K562 (cell line): ENCODE measurements around the gene FREM1. TPM values are rescaled to one million over a fixed set of nuclear protein-coding genes. Genes with fewer than 3 reads are reported as not detected.
A peak's percentile ranks its signal among the peaks of the same experiment; 100 is the strongest.

Experiments used
- ATAC-seq: fragments of 200-7000 bp; cut with Tn5 transposase; 3 replicates; pipeline ENCODE4 v1.9.1; 2020; ENCODE audit warnings: moderate library complexity
- BruUV-seq: library from RNA; stranded (reverse); fragments of 400-500 nt; replicated peaks from 2 replicates; lab custom pipeline; 2021; lab: Mats Ljungman, UMichigan
- CTCF ChIA-PET: fragments of 300-600 bp; formaldehyde crosslinking; extraction: SDS; loops from one replicate; lab custom pipeline; 2021; ENCODE audit warnings: low intra/inter-chr PET ratio; lab: Yijun Ruan, JAX
- POLR2A ChIA-PET: fragments of 300-600, 350-650 bp; sonication (Branson Sonifier 250); formaldehyde crosslinking; extraction: SDS; loops from one replicate; lab custom pipeline; 2021; ENCODE audit warnings: antibody characterized with exemption, inconsistent platforms; lab: Yijun Ruan, JAX
- DNase-seq, 4 experiments: peaks; one replicate each; pipeline versions ENCODE4 v3.0.0 to v3.0.0-alpha.2; 2011 to 2018; ENCODE audit warnings: low spot score in 3 of 4, mixed read lengths in 3 of 4; ENCODE audit errors: extremely low read depth in 1 of 4
- FAIRE-seq: peaks from 2 replicates; lab custom pipeline; 2011; peaks lifted over from hg19 to GRCh38; lab: Jason Lieb, UNC
- H2AFZ ChIP-seq: 2 replicates; pipeline ENCODE4 v1.6.0; 2011; ENCODE audit warnings: low read depth, low read length, control low read depth, inconsistent platforms
- H3K27ac ChIP-seq: fragments of 200-600 bp; 3 replicates; pipeline ENCODE4 v1.8.0; 2011; ENCODE audit warnings: low read depth, mild to moderate bottlenecking, control low read depth, inconsistent platforms, low read length, moderate library complexity, mixed read lengths; ENCODE audit errors: extremely low read depth
- H3K27me3 ChIP-seq, 2 experiments: fragments of 300-600 bp in 1 of 2; 2 replicates in 1 of 2; 3 replicates in 1 of 2; pipeline versions ENCODE4 v1.6.0 to v1.8.0; 2011; ENCODE audit warnings: inconsistent platforms in 2 of 2, low read length in 2 of 2, mild to moderate bottlenecking in 1 of 2, mixed read lengths in 1 of 2, moderate library complexity in 1 of 2; ENCODE audit not compliant: control insufficient read depth in 2 of 2, insufficient read depth in 2 of 2
- H3K36me3 ChIP-seq: fragments of 300-600 bp; 3 replicates; pipeline ENCODE4 v1.8.0; 2011; ENCODE audit warnings: mild to moderate bottlenecking, low read length, inconsistent platforms; ENCODE audit not compliant: control insufficient read depth, insufficient read depth
- H3K4me1 ChIP-seq, 2 experiments: fragments of 200-600 bp in 1 of 2; replicated peaks in 1 of 2; 2 replicates in 1 of 2; 3 replicates in 1 of 2; pipeline versions ENCODE4 v1.5.1 to v1.8.0; 2011; ENCODE audit warnings: inconsistent platforms in 2 of 2, low read length in 2 of 2, mild to moderate bottlenecking in 1 of 2, mixed read lengths in 1 of 2, moderate library complexity in 1 of 2; ENCODE audit not compliant: control insufficient read depth in 2 of 2, insufficient read depth in 2 of 2
- H3K4me2 ChIP-seq: 2 replicates; pipeline ENCODE4 v1.6.1; 2011; ENCODE audit warnings: low read length, control low read depth, inconsistent platforms, mixed read lengths; ENCODE audit not compliant: insufficient read depth
- H3K4me3 ChIP-seq: fragments of 200-600 bp; sonication (generic), shearing (Covaris generic); 2 replicates; pipeline ENCODE4 v1.5.1; 2016; ENCODE audit warnings: control low read depth, inconsistent platforms
- H3K79me2 ChIP-seq: fragments of 200-600 bp; 3 replicates; pipeline ENCODE4 v1.8.0; 2011; ENCODE audit warnings: low read length, inconsistent platforms; ENCODE audit not compliant: control insufficient read depth, insufficient read depth
- H3K9ac ChIP-seq, 2 experiments: 2 replicates each; pipeline versions ENCODE4 v1.6.0 to v1.6.1; 2011; ENCODE audit warnings: low read depth in 2 of 2, low read length in 2 of 2, control low read depth in 1 of 2, inconsistent platforms in 1 of 2, mild to moderate bottlenecking in 1 of 2, mixed read lengths in 1 of 2; ENCODE audit not compliant: insufficient read depth in 1 of 2
- H3K9me1 ChIP-seq: one replicate; pipeline ENCODE4 v1.6.0; 2011; ENCODE audit warnings: inconsistent platforms, mild to moderate bottlenecking, low read length, moderate library complexity; ENCODE audit not compliant: control insufficient read depth, insufficient read depth
- H3K9me3 ChIP-seq: replicated peaks from 2 replicates; pipeline ENCODE4 v1.5.1; 2011; ENCODE audit warnings: low read depth, low read length, inconsistent platforms; ENCODE audit not compliant: control insufficient read depth, insufficient read depth
- H4K20me1 ChIP-seq: replicated peaks from 2 replicates; pipeline ENCODE4 v1.6.1; 2011; ENCODE audit warnings: low read length, inconsistent platforms, mixed read lengths; ENCODE audit not compliant: control insufficient read depth, insufficient read depth
- CAMTA2 ChIP-seq: fragments of 250-450 bp; sonication (Bioruptor Pico); conservative IDR thresholded peaks from 2 replicates; pipeline ENCODE4 v1.5.1; 2022
- CBX3 ChIP-seq, 2 experiments: IDR thresholded peaks; 1 replicate in 1 of 2; 2 replicates in 1 of 2; pipeline ENCODE4 v1.6.1; 2012; ENCODE audit warnings: inconsistent platforms in 2 of 2, low read length in 2 of 2, borderline replicate concordance in 1 of 2, control low read depth in 1 of 2
- CHD4 ChIP-seq: fragments of 200-600 bp; sonication (generic); IDR thresholded peaks from 3 replicates; pipeline ENCODE4 v1.6.1; 2012; ENCODE audit warnings: low read depth, mild to moderate bottlenecking, mixed read lengths, low read length, inconsistent platforms; ENCODE audit not compliant: insufficient read depth, insufficient replicate concordance, poor library complexity, severe bottlenecking
- ETV1 ChIP-seq: fragments of 450-650 bp; conservative IDR thresholded peaks from 2 replicates; pipeline ENCODE4 v1.6.1; 2016; ENCODE audit warnings: missing genetic modification characterization, control low read depth, low read depth, missing compliant biosample characterization
- GTF2A2 ChIP-seq: IDR thresholded peaks from 2 replicates; pipeline ENCODE4 v1.6.1; 2016; ENCODE audit warnings: mild to moderate bottlenecking, missing genetic modification characterization, missing compliant biosample characterization
- HIVEP1 ChIP-seq: fragments of 250-450 bp; sonication (Bioruptor Pico); IDR thresholded peaks from 2 replicates; pipeline ENCODE4 v1.4.0; 2020; ENCODE audit warnings: mild to moderate bottlenecking
- HNRNPLL ChIP-seq: fragments of 200-400 bp; formaldehyde crosslinking; IDR thresholded peaks from 2 replicates; pipeline ENCODE4 v1.6.1; 2017; ENCODE audit warnings: low read length, low read depth, mild to moderate bottlenecking; ENCODE audit not compliant: poor library complexity, severe bottlenecking
- PCBP1 ChIP-seq: fragments of 200-400 bp; formaldehyde crosslinking; IDR thresholded peaks from 2 replicates; pipeline ENCODE4 v1.6.1; 2018; ENCODE audit warnings: mild to moderate bottlenecking, low read depth, low read length; ENCODE audit not compliant: poor library complexity, severe bottlenecking
- TAL1 ChIP-seq: fragments of 450-650 bp; IDR thresholded peaks from 2 replicates; pipeline ENCODE4 v1.6.1; 2016; ENCODE audit warnings: mild to moderate bottlenecking
- ZKSCAN1 ChIP-seq: fragments of 150-350 bp; IDR thresholded peaks from 2 replicates; pipeline ENCODE4 v1.6.1; 2016; ENCODE audit warnings: low read depth, low read length
- ZMIZ1 ChIP-seq, 2 experiments: fragments of 150-350 bp in 1 of 2; IDR thresholded peaks; 2 replicates each; pipeline ENCODE4 v1.6.1; 2012 to 2016; ENCODE audit warnings: low read depth in 2 of 2, low read length in 2 of 2, mild to moderate bottlenecking in 1 of 2, moderate library complexity in 1 of 2
- ZNF24 ChIP-seq: fragments of 450-650 bp; IDR thresholded peaks from 2 replicates; pipeline ENCODE4 v1.6.1; 2016
- ZNF384 ChIP-seq: IDR thresholded peaks from 2 replicates; pipeline ENCODE4 v1.6.1; 2012; ENCODE audit warnings: low read depth, low read length, improper control_type of control experiment
- ZSCAN29 ChIP-seq: fragments of 450-650 bp; IDR thresholded peaks from 2 replicates; pipeline ENCODE4 v1.6.1; 2017
- WGBS: fragments of 100-300 bp; shearing (Covaris generic); methylation state at CpG from one replicate; pipeline ENCODE4 v1.1.6; 2016; ENCODE audit warnings: low coverage, mixed read lengths; ENCODE audit not compliant: insufficient coverage; ENCODE audit errors: missing lambda C conversion rate; 5-methylcytosine and 5-hydroxymethylcytosine counted together
- in situ Hi-C: fragments of 300-500 bp; cut with MboI; formaldehyde crosslinking; loops from 4 replicates; pipeline ENCODE4 v1.15.0; 2018; ENCODE audit warnings: inconsistent platforms, mixed read lengths
- intact Hi-C: fragments of 100-400 bp; cut with micrococcal nuclease; formaldehyde crosslinking; loops from 2 replicates; pipeline ENCODE4 v1.14.2; 2022
- polyA plus RNA-seq, 8 experiments: library from polyadenylated mRNA; depleted of rRNA in 4 of 8; stranded (reverse) in 5 of 8; unstranded in 3 of 8; fragments of >200 nt; fragmentation: Nextera tagmentation in 2 of 8; fragmentation: Illumina TruSeq in 1 of 8; extraction: Ambion mirVana in 2 of 8; extraction: Trizol in 1 of 8; gene quantifications; 2 replicates each; pipeline versions ENCODE4 v1.2.1 to v1.2.3, GENCODE V29; 2011 to 2014; ENCODE audit warnings: inconsistent platforms in 1 of 8, missing spikeins in 1 of 8
- total RNA-seq, 7 experiments: library from RNA; depleted of rRNA in 6 of 7; stranded (reverse); fragments of >200 nt in 6 of 7; fragmentation: Illumina TruSeq in 2 of 7; extraction: Trizol in 2 of 7; gene quantifications; 2 replicates each; pipeline versions ENCODE4 v1.2.1 to v1.2.3, GENCODE V29; 2011 to 2021; ENCODE audit warnings: low replicate concordance in 1 of 7
- TF ChIP-seq, protein P1 (sequence below), 2 experiments: fragments of 450-650 bp; conservative IDR thresholded peaks; 2 replicates each; pipeline ENCODE4 v1.6.1; 2017; ENCODE audit warnings: mild to moderate bottlenecking in 2 of 2, moderate library complexity in 2 of 2

Gene FREM1
- total and polyA plus RNA-seq, 9 of the 15 experiments (the other 6 are each of a cell fraction or from before 2014, with no cell fraction given), result 0.03 to 0.24 (median 0.13) TPM; not detected in 2

DNA sequence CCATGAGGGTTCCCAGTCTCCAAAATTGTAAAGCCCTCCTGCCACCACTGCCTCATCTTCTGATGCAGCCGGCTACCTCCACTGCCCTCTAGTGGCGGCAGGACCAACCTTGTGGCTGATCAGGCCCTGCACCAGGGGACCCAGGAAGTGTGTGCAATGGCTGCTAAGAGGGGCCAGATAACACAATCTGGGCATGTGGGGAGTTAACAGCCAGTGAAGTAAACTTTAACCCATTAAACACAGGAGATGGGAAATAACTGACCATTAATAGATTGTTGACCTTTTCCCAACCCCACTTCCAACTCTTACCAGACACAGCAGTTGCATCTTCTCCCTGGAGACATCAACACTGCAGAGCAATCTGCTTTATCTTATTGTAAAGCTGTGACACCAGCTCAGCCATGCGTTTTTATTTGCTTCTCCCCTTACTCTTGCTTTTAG is 63.3 kb downstream of the FREM1 start (continued):
- TF ChIP-seq TAL1 (no peak), ETV1 (tag) (0 out of 2 replicates have a peak, but pooled peaks have one; percentile 20), ZKSCAN1 (no peak), GTF2A2 (tag) (no peak), CHD4 (no peak)

DNA sequence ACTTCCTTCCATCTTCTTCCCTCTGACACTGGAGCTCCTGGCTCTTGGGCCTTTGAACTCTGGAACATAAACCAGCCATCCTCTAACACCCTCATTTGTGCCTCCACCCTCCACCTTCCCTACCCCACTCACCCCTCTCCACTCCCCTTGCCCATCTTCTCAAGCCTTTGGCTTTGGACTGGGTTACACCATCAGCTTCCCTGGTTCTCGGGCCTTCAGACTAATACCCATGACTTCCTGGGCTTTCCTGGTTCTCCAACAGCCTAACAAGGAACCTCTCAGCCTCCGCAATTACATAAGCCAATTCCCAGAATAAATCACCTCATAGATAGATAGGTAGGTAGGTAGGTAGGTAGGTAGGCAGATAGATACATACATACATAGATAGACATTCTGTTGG is 67.1 kb downstream of the FREM1 start:
- FAIRE-seq, result no peak
- H3K9me1 ChIP-seq, result no peaks in the 10 kb centered on the region
- 0% methylated on average over 1 of the region's 2 CpGs for WGBS
- H3K4me1 ChIP-seq, result no peaks in the 10 kb centered on the region
- BruUV-seq, result no TSS peak
- no peaks in the 10 kb centered on the region for H3K9me3 ChIP-seq
- no peak overlapping the region for H3K4me3 ChIP-seq
- H2AFZ ChIP-seq, result no peak overlapping the region
- intact Hi-C loops (loop anchor here (10.0 kb wide), 1 partner anchor 292 kb away; no protein-coding TSS in a partner anchor), in situ Hi-C loops (no loop called here)
- no peaks in the 10 kb centered on the region for H3K36me3 ChIP-seq
- CTCF ChIA-PET, result no interaction called here
- no peak for DNase-seq
- POLR2A ChIA-PET, result no interaction called here
- H3K9ac ChIP-seq, result no peak overlapping the region
- ATAC-seq, result no peak
- H4K20me1 ChIP-seq, result no peaks in the 10 kb centered on the region
- H3K79me2 ChIP-seq, result no peaks in the 10 kb centered on the region
- no peaks in the 10 kb centered on the region; a peak in 1 of 5 replicates for H3K27me3 ChIP-seq
- no peak overlapping the region for H3K27ac ChIP-seq
- no peak overlapping the region for H3K4me2 ChIP-seq
- TF ChIP-seq ZNF24 (no peak), PCBP1 (no peak), CAMTA2 (CRISPR knock-in tag) (no peak), HIVEP1 (no peak), ZSCAN29 (no peak), ZMIZ1 (IDR thresholded peaks at IDR 0.05; ENCODE audit: low read depth in 2 of 2, low read length in 2 of 2) (no peak), HNRNPLL (no peak), CBX3 (IDR thresholded peaks at IDR 0.05; ENCODE audit: borderline replicate concordance in 1 of 2, low read length in 2 of 2) (no peak), ZNF384 (no peak)
- TF ChIP-seq, protein P1, sequence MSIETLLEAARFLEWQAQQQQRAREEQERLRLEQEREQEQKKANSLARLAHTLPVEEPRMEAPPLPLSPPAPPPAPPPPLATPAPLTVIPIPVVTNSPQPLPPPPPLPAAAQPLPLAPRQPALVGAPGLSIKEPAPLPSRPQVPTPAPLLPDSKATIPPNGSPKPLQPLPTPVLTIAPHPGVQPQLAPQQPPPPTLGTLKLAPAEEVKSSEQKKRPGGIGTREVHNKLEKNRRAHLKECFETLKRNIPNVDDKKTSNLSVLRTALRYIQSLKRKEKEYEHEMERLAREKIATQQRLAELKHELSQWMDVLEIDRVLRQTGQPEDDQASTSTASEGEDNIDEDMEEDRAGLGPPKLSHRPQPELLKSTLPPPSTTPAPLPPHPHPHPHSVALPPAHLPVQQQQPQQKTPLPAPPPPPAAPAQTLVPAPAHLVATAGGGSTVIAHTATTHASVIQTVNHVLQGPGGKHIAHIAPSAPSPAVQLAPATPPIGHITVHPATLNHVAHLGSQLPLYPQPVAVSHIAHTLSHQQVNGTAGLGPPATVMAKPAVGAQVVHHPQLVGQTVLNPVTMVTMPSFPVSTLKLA (conservative IDR thresholded peaks at IDR 0.05), result no peak
